H1 (cell line): Measurements from ENCODE around the gene ST8SIA4. TPM values are rescaled to one million over a fixed set of nuclear protein-coding genes. Genes with fewer than 3 reads are reported as not detected.

Experiments
- CTCF ChIA-PET: fragments of 300-600 bp; sonication (Branson Sonifier 250); formaldehyde crosslinking; loops from one replicate; lab custom pipeline; 2021; ENCODE audit not compliant: partially characterized antibody; lab: Charles Lee
- POLR2A ChIA-PET: fragments of 300-600 bp; sonication (Branson Sonifier 250); formaldehyde crosslinking; loops from one replicate; lab custom pipeline; 2021; ENCODE audit warnings: inconsistent platforms; ENCODE audit not compliant: partially characterized antibody; lab: Charles Lee
- DNase-seq, 2 experiments: peaks; one replicate each; pipeline versions ENCODE4 v3.0.0 to v3.0.0-alpha.2; 2010 to 2022; ENCODE audit warnings: low spot score in 2 of 2, low read depth in 1 of 2, mixed read lengths in 1 of 2
- FAIRE-seq: peaks from 2 replicates; lab custom pipeline; 2011; peaks lifted over from hg19 to GRCh38; lab: Jason Lieb, UNC
- H2AFZ ChIP-seq: 2 replicates; pipeline ENCODE4 v1.8.1; 2012; ENCODE audit warnings: low read length, inconsistent platforms
- H2AK5ac ChIP-seq: 2 replicates; pipeline ENCODE4 v1.6.1; 2013; ENCODE audit warnings: low read depth, low read length
- H2BK120ac ChIP-seq: replicated peaks from 2 replicates; pipeline ENCODE3; 2013; ENCODE audit warnings: low read depth, low read length, inconsistent platforms
- H2BK12ac ChIP-seq: 2 replicates; pipeline ENCODE4 v1.6.1; 2013; ENCODE audit warnings: low read depth, low read length
- H2BK15ac ChIP-seq: 2 replicates; pipeline ENCODE4 v1.6.1; 2013; ENCODE audit warnings: low read length
- H2BK20ac ChIP-seq: 2 replicates; pipeline ENCODE4 v1.6.1; 2013; ENCODE audit warnings: low read length
- H2BK5ac ChIP-seq: 2 replicates; pipeline ENCODE4 v1.6.1; 2013; ENCODE audit warnings: low read depth, low read length
- H3K14ac ChIP-seq: 2 replicates; pipeline ENCODE4 v1.6.1; 2013; ENCODE audit warnings: inconsistent platforms; ENCODE audit not compliant: insufficient read length
- H3K18ac ChIP-seq: 2 replicates; pipeline ENCODE4 v1.6.1; 2013; ENCODE audit warnings: low read length; ENCODE audit errors: extremely low read depth
- H3K23ac ChIP-seq: 2 replicates; pipeline ENCODE4 v1.6.1; 2013; ENCODE audit warnings: inconsistent platforms; ENCODE audit not compliant: insufficient read length
- H3K23me2 ChIP-seq: 2 replicates; pipeline ENCODE4 v1.6.1; 2013; ENCODE audit warnings: low read depth, low read length
- H3K27ac ChIP-seq: 2 replicates; pipeline ENCODE4 v1.6.1; 2011; ENCODE audit warnings: low read depth, low read length, inconsistent platforms
- H3K27me3 ChIP-seq, 4 experiments: replicated peaks in 1 of 4; 1 replicate in 1 of 4; 2 replicates in 3 of 4; pipeline versions ENCODE4 v1.6.1 to v1.8.1; 2011 to 2013; ENCODE audit warnings: low read length in 3 of 4, mild to moderate bottlenecking in 3 of 4, inconsistent platforms in 2 of 4, mixed read lengths in 2 of 4, moderate library complexity in 1 of 4; ENCODE audit not compliant: control insufficient read depth in 3 of 4, insufficient read depth in 3 of 4; ENCODE audit errors: extremely low read depth in 1 of 4
- H3K36me3 ChIP-seq, 4 experiments: 2 replicates each; pipeline versions ENCODE4 v1.6.1 to v1.8.1; 2011 to 2013; ENCODE audit warnings: mild to moderate bottlenecking in 4 of 4, low read length in 3 of 4, moderate library complexity in 2 of 4, control low read depth in 1 of 4, inconsistent platforms in 1 of 4; ENCODE audit not compliant: insufficient read depth in 4 of 4, control insufficient read depth in 2 of 4
- H3K4ac ChIP-seq: replicated peaks from 2 replicates; pipeline ENCODE3; 2013; ENCODE audit warnings: low read length, low read depth, mixed read lengths, inconsistent platforms; ENCODE audit not compliant: insufficient read length
- H3K4me1 ChIP-seq, 4 experiments: replicated peaks in 1 of 4; 1 replicate in 1 of 4; 2 replicates in 3 of 4; pipeline versions ENCODE4 v1.6.1 to v1.8.1; 2011 to 2013; ENCODE audit warnings: low read length in 3 of 4, inconsistent platforms in 2 of 4, mixed read lengths in 1 of 4; ENCODE audit not compliant: insufficient read depth in 4 of 4, control insufficient read depth in 3 of 4
- H3K4me2 ChIP-seq, 2 experiments: 2 replicates each; pipeline versions ENCODE4 v1.6.1 to v1.8.1; 2011 to 2013; ENCODE audit warnings: low read depth in 2 of 2, low read length in 2 of 2, control low read depth in 1 of 2, inconsistent platforms in 1 of 2, mild to moderate bottlenecking in 1 of 2; ENCODE audit not compliant: insufficient read depth in 1 of 2
- H3K4me3 ChIP-seq, 4 experiments: fragments of 200-600, 300-600 bp in 1 of 4; sonication (generic), shearing (Covaris generic), sonication (Bioruptor Twin) in 1 of 4; 2 replicates each; pipeline versions ENCODE4 v1.5.1 to v1.8.1; 2011 to 2016; ENCODE audit warnings: low read length in 4 of 4, low read depth in 3 of 4, control low read depth in 2 of 4, inconsistent platforms in 2 of 4, mild to moderate bottlenecking in 2 of 4, mixed read lengths in 1 of 4, moderate library complexity in 1 of 4; ENCODE audit not compliant: insufficient read depth in 2 of 4; ENCODE audit errors: extremely low read depth in 1 of 4
- H3K56ac ChIP-seq: replicated peaks from 2 replicates; pipeline ENCODE3; 2013; ENCODE audit warnings: low read depth, mild to moderate bottlenecking, mixed read lengths, low read length, inconsistent platforms; ENCODE audit not compliant: insufficient read length
- H3K79me1 ChIP-seq: 2 replicates; pipeline ENCODE4 v1.6.1; 2013; ENCODE audit warnings: low read depth, low read length, control low read depth
- H3K79me2 ChIP-seq, 2 experiments: 2 replicates each; pipeline versions ENCODE4 v1.6.1 to v1.8.1; 2012 to 2013; ENCODE audit warnings: low read length in 2 of 2, mild to moderate bottlenecking in 2 of 2, inconsistent platforms in 1 of 2; ENCODE audit not compliant: insufficient read depth in 2 of 2, control insufficient read depth in 1 of 2
- H3K9ac ChIP-seq, 4 experiments: replicated peaks in 1 of 4; 1 replicate in 1 of 4; 2 replicates in 3 of 4; pipeline versions ENCODE4 v1.6.1 to v1.8.1; 2011 to 2013; ENCODE audit warnings: low read depth in 3 of 4, low read length in 3 of 4, control low read depth in 2 of 4, mild to moderate bottlenecking in 2 of 4, moderate library complexity in 2 of 4, inconsistent platforms in 1 of 4; ENCODE audit errors: extremely low read depth in 1 of 4
- H3K9me3 ChIP-seq, 2 experiments: 2 replicates each; pipeline versions ENCODE4 v1.6.1 to v1.8.1; 2012 to 2013; ENCODE audit warnings: mild to moderate bottlenecking in 2 of 2, moderate library complexity in 2 of 2, control low read depth in 1 of 2, inconsistent platforms in 1 of 2, low read depth in 1 of 2, low read length in 1 of 2, mixed read lengths in 1 of 2; ENCODE audit not compliant: insufficient read depth in 2 of 2
- H4K20me1 ChIP-seq, 2 experiments: replicated peaks in 1 of 2; 2 replicates each; pipeline versions ENCODE3 to v1.8.1; 2011 to 2013; ENCODE audit warnings: inconsistent platforms in 2 of 2, low read length in 2 of 2, mild to moderate bottlenecking in 1 of 2; ENCODE audit not compliant: insufficient read depth in 2 of 2, control insufficient read depth in 1 of 2
- H4K5ac ChIP-seq: 2 replicates; pipeline ENCODE4 v1.6.1; 2013; ENCODE audit warnings: low read length, low read depth, mixed read lengths, inconsistent platforms; ENCODE audit not compliant: insufficient read length
- H4K8ac ChIP-seq: 2 replicates; pipeline ENCODE4 v1.8.0; 2013; ENCODE audit warnings: mild to moderate bottlenecking, moderate library complexity, low read length, inconsistent platforms; ENCODE audit not compliant: insufficient read depth; ENCODE audit errors: extremely low read depth
- H4K91ac ChIP-seq: replicated peaks from 2 replicates; pipeline ENCODE3; 2013; ENCODE audit warnings: low read length, mixed read lengths, inconsistent platforms; ENCODE audit not compliant: insufficient read length
- ATF2 ChIP-seq: IDR thresholded peaks from 2 replicates; pipeline ENCODE4 v1.6.1; 2012; ENCODE audit warnings: low read length, inconsistent platforms
- BACH1 ChIP-seq: IDR thresholded peaks from 2 replicates; pipeline ENCODE4 v1.6.1; 2012; ENCODE audit warnings: low read length, improper control_type of control experiment
- BCL11A ChIP-seq, 2 experiments: IDR thresholded peaks; one replicate each; pipeline ENCODE4 v1.6.1; 2011; ENCODE audit warnings: low read depth in 2 of 2, low read length in 2 of 2, mild to moderate bottlenecking in 2 of 2
- EP300 ChIP-seq, 2 experiments: IDR thresholded peaks; 1 replicate in 1 of 2; 2 replicates in 1 of 2; pipeline ENCODE4 v1.6.1; 2011 to 2012; ENCODE audit warnings: low read depth in 2 of 2, low read length in 2 of 2, mild to moderate bottlenecking in 2 of 2, borderline replicate concordance in 1 of 2, inconsistent platforms in 1 of 2, moderate library complexity in 1 of 2
- JUN ChIP-seq: IDR thresholded peaks from 2 replicates; pipeline ENCODE4 v1.6.1; 2011; ENCODE audit warnings: low read depth, mild to moderate bottlenecking, improper control_type of control experiment, low read length
- MAFK ChIP-seq: IDR thresholded peaks from 2 replicates; pipeline ENCODE4 v1.6.1; 2012; ENCODE audit warnings: low read depth, mild to moderate bottlenecking, improper control_type of control experiment, low read length
- POLR2A ChIP-seq, 2 experiments: IDR thresholded peaks; 1 replicate in 1 of 2; 2 replicates in 1 of 2; pipeline ENCODE4 v1.6.1; 2011; ENCODE audit warnings: low read depth in 2 of 2, low read length in 2 of 2, mild to moderate bottlenecking in 2 of 2; ENCODE audit errors: control extremely low read depth in 1 of 2
- RBBP5 ChIP-seq: IDR thresholded peaks from 2 replicates; pipeline ENCODE4 v1.7.1; 2012; ENCODE audit warnings: low read depth, mild to moderate bottlenecking, inconsistent platforms, low read length, moderate library complexity, borderline replicate concordance
- USF2 ChIP-seq: IDR thresholded peaks from 2 replicates; pipeline ENCODE4 v1.6.1; 2011; ENCODE audit warnings: low read length, improper control_type of control experiment
- WGBS, 2 experiments: shearing (Covaris generic) in 1 of 2; methylation state at CpG; one replicate each; pipeline versions ENCODE4 v1.1.6 to v1.1.7; 2013 to 2015; ENCODE audit warnings: low lambda C conversion rate in 2 of 2, mixed read lengths in 2 of 2, inconsistent platforms in 1 of 2, low coverage in 1 of 2, missing lambda C conversion rate in 1 of 2; ENCODE audit not compliant: insufficient replicate concordance in 2 of 2, insufficient coverage in 1 of 2, insufficient read length in 1 of 2; ENCODE audit errors: extremely low coverage in 1 of 2, missing lambda C conversion rate in 1 of 2; 5-methylcytosine and 5-hydroxymethylcytosine counted together
- polyA plus RNA-seq, 7 experiments: library from polyadenylated mRNA; depleted of rRNA in 3 of 7; stranded (reverse) in 5 of 7; unstranded in 2 of 7; fragments of >200 nt in 5 of 7; fragments of 200-250 nt in 2 of 7; gene quantifications; 1 replicate in 5 of 7; 2 replicates in 1 of 7; 4 replicates in 1 of 7; pipeline versions ENCODE4 v1.2.1 to v1.2.3, GENCODE V29; 2011 to 2013; ENCODE audit warnings: missing spikeins in 2 of 7, mixed read lengths in 2 of 7
- total RNA-seq: library from RNA; stranded (reverse); fragmentation: NEBNext Ultra II Directional; extraction: Animal tissue kit (Norgen Biotek cat#: 25700); gene quantifications from 2 replicates; pipeline ENCODE4 v1.2.1, GENCODE V29; 2021

ST8SIA4 gene
- total and polyA plus RNA-seq, 2 of the 8 experiments (the other 6 are each of a cell fraction or from before 2014, with no cell fraction given) = 0.08 to 0.50 TPM

- Histone ChIP-seq H2BK15ac (no peak overlapping the region), H3K4ac (no peak overlapping the region), H4K5ac (no peak overlapping the region), H3K27ac (no peak overlapping the region), H3K9me3 (no peaks in the 10 kb centered on the region), H3K79me1 (no peaks in the 10 kb centered on the region), H2AFZ (no peak overlapping the region), H4K91ac (no peak overlapping the region), H3K18ac (no peak overlapping the region), H3K23ac (no peak overlapping the region), H3K79me2 (no peaks in the 10 kb centered on the region), H3K36me3 (no peaks in the 10 kb centered on the region), H3K27me3 (no peaks in the 10 kb centered on the region), H2BK120ac (no peak overlapping the region), H3K4me3 (no peak overlapping the region), H3K4me1 (no peaks in the 10 kb centered on the region), H3K4me2 (no peak overlapping the region), H2BK5ac (no peak overlapping the region), H3K56ac (no peak overlapping the region), H3K23me2 (no peaks in the 10 kb centered on the region), H3K9ac (no peak overlapping the region), H3K14ac (no peak overlapping the region), H4K8ac (no peak overlapping the region), H2AK5ac (no peak overlapping the region), H4K20me1 (no peaks in the 10 kb centered on the region), H2BK20ac (no peak overlapping the region), H2BK12ac (no peak overlapping the region)
- ChIA-PET CTCF (no interaction called here), POLR2A (no interaction called here)
- 95% methylated on average over 3 of the region's 3 CpGs; no CpG with 5 or more reads in 1 of the 2 experiments for WGBS, 2 experiments
- DNase-seq = no peak
- no peak for FAIRE-seq
- no peak for TF ChIP-seq USF2
- no peak for TF ChIP-seq BCL11A (IDR thresholded peaks at IDR 0.05; ENCODE audit: low read depth in 2 of 2, low read length in 2 of 2)
- TF ChIP-seq EP300 (IDR thresholded peaks at IDR 0.05; ENCODE audit: borderline replicate concordance in 1 of 2, low read depth in 2 of 2, low read length in 2 of 2) = no peak
- no peak for TF ChIP-seq JUN
- TF ChIP-seq RBBP5 = no peak
- no peak for TF ChIP-seq ATF2
- TF ChIP-seq BACH1 = no peak
- TF ChIP-seq POLR2A (IDR thresholded peaks at IDR 0.05; ENCODE audit: control extremely low read depth in 1 of 2, low read depth in 2 of 2, low read length in 2 of 2) = no peak
- no peak for TF ChIP-seq MAFK
Observed at GRCh38 chr5:100867039-100867562, 36.0 kb downstream of the ST8SIA4 start.
